IMR-90 (cell line): Measurements from ENCODE around the gene EMID1. TPM values are rescaled to one million over a fixed set of nuclear protein-coding genes. Genes with fewer than 3 reads are reported as not detected.

Experiments
- ATAC-seq: fragments of 200-7000 bp; cut with Tn5 transposase; 2 replicates; pipeline ENCODE4 v1.9.1; 2020; ENCODE audit warnings: low read depth, mild to moderate bottlenecking, moderate library complexity
- BruUV-seq: library from RNA; stranded (reverse); fragments of 400-500 nt; replicated peaks from 2 replicates; lab custom pipeline; 2021; lab: Mats Ljungman, UMichigan
- CTCF ChIA-PET: fragments of 300-600 bp; formaldehyde crosslinking; extraction: SDS; loops from one replicate; lab custom pipeline; 2021; ENCODE audit warnings: antibody characterized with exemption; lab: Yijun Ruan, JAX
- POLR2A ChIA-PET: fragments of 300-600 bp; sonication (Branson Sonifier 250); formaldehyde crosslinking; loops from one replicate; lab custom pipeline; 2022; ENCODE audit warnings: antibody characterized with exemption; ENCODE audit not compliant: unreplicated experiment; lab: Charles Lee
- DNase-seq: peaks from one replicate; pipeline ENCODE4 v3.0.0; 2013
- H2AFZ ChIP-seq: replicated peaks from 2 replicates; pipeline ENCODE3; 2013; ENCODE audit warnings: low read length, mild to moderate bottlenecking; ENCODE audit not compliant: poor library complexity
- H2AK5ac ChIP-seq: 2 replicates; pipeline ENCODE4 v1.6.1; 2013; ENCODE audit warnings: low read depth, low read length, inconsistent platforms
- H2AK9ac ChIP-seq: replicated peaks from 2 replicates; pipeline ENCODE3; 2013; ENCODE audit warnings: mild to moderate bottlenecking, low read depth, low read length, moderate library complexity; ENCODE audit not compliant: poor library complexity
- H2BK120ac ChIP-seq: 2 replicates; pipeline ENCODE4 v1.6.1; 2013; ENCODE audit warnings: low read depth, low read length, inconsistent platforms
- H2BK15ac ChIP-seq: 3 replicates; pipeline ENCODE4 v1.6.1; 2013; ENCODE audit warnings: low read depth, low read length, inconsistent platforms
- H2BK20ac ChIP-seq: 2 replicates; pipeline ENCODE4 v1.6.1; 2013; ENCODE audit warnings: low read depth, mild to moderate bottlenecking, inconsistent platforms, low read length, moderate library complexity
- H2BK5ac ChIP-seq: 2 replicates; pipeline ENCODE4 v1.6.1; 2013; ENCODE audit warnings: mild to moderate bottlenecking, low read depth, low read length, inconsistent platforms; ENCODE audit not compliant: poor library complexity, severe bottlenecking
- H3K14ac ChIP-seq: replicated peaks from 2 replicates; pipeline ENCODE4 v1.6.1; 2013; ENCODE audit warnings: low read depth, low read length, inconsistent platforms
- H3K18ac ChIP-seq: 2 replicates; pipeline ENCODE4 v1.6.1; 2013; ENCODE audit warnings: low read depth, low read length, control low read depth
- H3K23ac ChIP-seq: 2 replicates; pipeline ENCODE4 v1.6.1; 2013; ENCODE audit warnings: low read depth, low read length, inconsistent platforms
- H3K27ac ChIP-seq: 2 replicates; pipeline ENCODE4 v1.5.1; 2013; ENCODE audit warnings: mild to moderate bottlenecking, control low read depth, low read length; ENCODE audit not compliant: insufficient read depth
- H3K27me3 ChIP-seq: 2 replicates; pipeline ENCODE4 v1.6.1; 2013; ENCODE audit warnings: low read length; ENCODE audit not compliant: control insufficient read depth, insufficient read depth
- H3K36me3 ChIP-seq: 2 replicates; pipeline ENCODE4 v1.6.1; 2013; ENCODE audit warnings: low read length, mixed read lengths; ENCODE audit not compliant: control insufficient read depth, insufficient read depth
- H3K4ac ChIP-seq: 2 replicates; pipeline ENCODE4 v1.6.1; 2013; ENCODE audit warnings: low read depth, low read length, inconsistent platforms
- H3K4me1 ChIP-seq: 2 replicates; pipeline ENCODE4 v1.6.1; 2013; ENCODE audit warnings: low read length, mixed read lengths; ENCODE audit not compliant: control insufficient read depth, insufficient read depth
- H3K4me2 ChIP-seq: 2 replicates; pipeline ENCODE4 v1.6.1; 2013; ENCODE audit warnings: low read depth, mild to moderate bottlenecking, control low read depth, low read length, moderate library complexity
- H3K4me3 ChIP-seq: 2 replicates; pipeline ENCODE4 v1.5.1; 2013; ENCODE audit warnings: low read depth, mild to moderate bottlenecking, control low read depth, low read length, moderate library complexity; ENCODE audit not compliant: insufficient read depth
- H3K56ac ChIP-seq: 2 replicates; pipeline ENCODE4 v1.6.1; 2013; ENCODE audit warnings: low read length, inconsistent platforms; ENCODE audit not compliant: insufficient read depth; ENCODE audit errors: extremely low read depth
- H3K79me1 ChIP-seq, 2 experiments: 2 replicates each; pipeline ENCODE4 v1.6.1; 2013; ENCODE audit warnings: low read length in 2 of 2, inconsistent platforms in 1 of 2, low read depth in 1 of 2
- H3K9ac ChIP-seq: 2 replicates; pipeline ENCODE4 v1.6.1; 2013; ENCODE audit warnings: low read depth, low read length, control low read depth
- H3K9me1 ChIP-seq: 2 replicates; pipeline ENCODE4 v1.6.1; 2013; ENCODE audit warnings: low read length, inconsistent platforms; ENCODE audit not compliant: insufficient read depth
- H3K9me3 ChIP-seq: 2 replicates; pipeline ENCODE4 v1.6.1; 2013; ENCODE audit warnings: low read length; ENCODE audit not compliant: control insufficient read depth, insufficient read depth
- H4K20me1 ChIP-seq: 2 replicates; pipeline ENCODE4 v1.6.1; 2013; ENCODE audit warnings: low read length, inconsistent platforms; ENCODE audit not compliant: insufficient read depth
- H4K5ac ChIP-seq: 2 replicates; pipeline ENCODE4 v1.6.1; 2013; ENCODE audit warnings: mild to moderate bottlenecking, low read depth, low read length, control low read depth
- H4K8ac ChIP-seq, 2 experiments: 2 replicates each; pipeline ENCODE4 v1.6.1; 2013; ENCODE audit warnings: low read depth in 2 of 2, low read length in 2 of 2, control low read depth in 1 of 2, inconsistent platforms in 1 of 2
- H4K91ac ChIP-seq: 2 replicates; pipeline ENCODE4 v1.6.1; 2013; ENCODE audit warnings: low read depth, low read length, inconsistent platforms; ENCODE audit not compliant: insufficient read depth
- BHLHE40 ChIP-seq: fragments of 150-350 bp; IDR thresholded peaks from 2 replicates; pipeline ENCODE4 v1.6.1; 2016; ENCODE audit warnings: mild to moderate bottlenecking, low read depth, low read length
- CEBPB ChIP-seq: IDR thresholded peaks from 2 replicates; pipeline ENCODE4 v1.6.1; 2012; ENCODE audit warnings: low read depth, low read length, improper control_type of control experiment
- CHD1 ChIP-seq: IDR thresholded peaks from 2 replicates; pipeline ENCODE4 v1.6.1; 2012; ENCODE audit warnings: low read depth, low read length, improper control_type of control experiment
- CTCF ChIP-seq: conservative IDR thresholded peaks from 2 replicates; pipeline ENCODE4 v1.5.1; 2012; ENCODE audit warnings: mild to moderate bottlenecking, low read depth, low read length, improper control_type of control experiment
- FOS ChIP-seq: fragments of 150-350 bp; IDR thresholded peaks from 2 replicates; pipeline ENCODE4 v1.6.1; 2016; ENCODE audit warnings: low read depth, low read length
- MAFK ChIP-seq: IDR thresholded peaks from 2 replicates; pipeline ENCODE4 v1.6.1; 2012; ENCODE audit warnings: low read depth, low read length, improper control_type of control experiment
- NFE2L2 ChIP-seq: fragments of 150-350 bp; IDR thresholded peaks from 2 replicates; pipeline ENCODE4 v1.6.1; 2016; ENCODE audit warnings: low read depth, mild to moderate bottlenecking, low read length
- POLR2A ChIP-seq: IDR thresholded peaks from 2 replicates; pipeline ENCODE4 v1.6.1; 2012; ENCODE audit warnings: mild to moderate bottlenecking, low read depth, low read length
- RAD21 ChIP-seq: IDR thresholded peaks from 2 replicates; pipeline ENCODE4 v1.6.1; 2012; ENCODE audit warnings: low read length, improper control_type of control experiment
- RCOR1 ChIP-seq: IDR thresholded peaks from 2 replicates; pipeline ENCODE4 v1.6.1; 2012; ENCODE audit warnings: mild to moderate bottlenecking, low read length, improper control_type of control experiment; ENCODE audit not compliant: insufficient replicate concordance
- RFX5 ChIP-seq: IDR thresholded peaks from 2 replicates; pipeline ENCODE4 v1.8.0; 2012; ENCODE audit warnings: low read depth, mild to moderate bottlenecking, low read length, moderate library complexity
- SMC3 ChIP-seq: fragments of 150-350 bp; IDR thresholded peaks from 2 replicates; pipeline ENCODE4 v1.6.1; 2016; ENCODE audit warnings: low read depth, mild to moderate bottlenecking, antibody characterized with exemption, low read length, moderate library complexity
- USF2 ChIP-seq: fragments of 150-350 bp; IDR thresholded peaks from 2 replicates; pipeline ENCODE4 v1.6.1; 2017; ENCODE audit warnings: mild to moderate bottlenecking, antibody characterized with exemption, low read length, low read depth
- WGBS, 2 experiments: methylation state at CpG; one replicate each; pipeline versions ENCODE4 v1.1.5 to v1.1.7; 2013; ENCODE audit warnings: missing lambda C conversion rate in 2 of 2; ENCODE audit not compliant: insufficient read length in 1 of 2; ENCODE audit errors: extremely low coverage in 2 of 2; 5-methylcytosine and 5-hydroxymethylcytosine counted together
- dilution Hi-C: fragments of 300-500 bp; cut with HindIII; formaldehyde crosslinking; loops from one replicate; pipeline ENCODE4 v1.14.3; 2018; ENCODE audit warnings: low sequenced_read_pairs; ENCODE audit not compliant: unreplicated experiment
- in situ Hi-C: fragments of 300-500 bp; cut with MboI; formaldehyde crosslinking; loops from 3 replicates; pipeline ENCODE4 v1.14.3; 2019; ENCODE audit warnings: low sequenced_read_pairs, inconsistent platforms, mixed read lengths
- intact Hi-C: fragments of 100-400 bp; cut with micrococcal nuclease; formaldehyde crosslinking; loops from 2 replicates; pipeline ENCODE4 v1.10.0; 2022
- polyA plus RNA-seq, 3 experiments: library from polyadenylated mRNA; depleted of rRNA; stranded (reverse); fragments of >200 nt; gene quantifications; 2 replicates each; pipeline ENCODE4 v1.2.3, GENCODE V29; 2012; ENCODE audit warnings: low replicate concordance in 1 of 3
- total RNA-seq: library from RNA; depleted of rRNA; stranded (reverse); fragments of >200 nt; gene quantifications from 2 replicates; pipeline ENCODE4 v1.2.3, GENCODE V29; 2012

The EMID1 gene
- total and polyA plus RNA-seq, 2 of the 4 experiments (the other 2 are of a cell fraction): 0.54 to 1.3 TPM

- Histone ChIP-seq H3K9me1 (no peaks in the 10 kb centered on the region), H3K27ac (no peak overlapping the region), H3K4me2 (no peak overlapping the region), H3K56ac (no peak overlapping the region), H3K4me3 (no peak overlapping the region), H2AFZ (no peak overlapping the region), H3K9me3 (no peaks in the 10 kb centered on the region), H3K14ac (no peak overlapping the region), H3K18ac (no peak overlapping the region), H2BK20ac (no peak overlapping the region), H4K8ac (no peak overlapping the region), H3K27me3 (peaks cover 18% of the 10 kb centered on the region), H4K5ac (no peak overlapping the region), H3K36me3 (no peaks in the 10 kb centered on the region), H3K9ac (no peak overlapping the region), H2AK9ac (no peak overlapping the region), H4K20me1 (no peaks in the 10 kb centered on the region; the same call in 1 of the 2 replicates), H4K91ac (no peak overlapping the region), H2AK5ac (no peak overlapping the region), H3K79me1 (no peaks in the 10 kb centered on the region), H2BK15ac (no peak overlapping the region), H3K4ac (no peak overlapping the region), H2BK120ac (no peak overlapping the region), H2BK5ac (no peak overlapping the region), H3K23ac (no peak overlapping the region), H3K4me1 (no peaks in the 10 kb centered on the region)
- WGBS, 2 experiments: 90% methylated on average over 6 of the region's 9 CpGs; no CpG with 5 or more reads in 1 of the 2 experiments
- dilution Hi-C loops (no loop called here), intact Hi-C loops (no loop called here), in situ Hi-C loops (no loop called here)
- DNase-seq (no peak), ATAC-seq (no peak)
- BruUV-seq: no TSS peak
- POLR2A ChIA-PET: no interaction called here
- no peak for TF ChIP-seq CTCF
- no peak for TF ChIP-seq SMC3
- no peak for TF ChIP-seq FOS
- TF ChIP-seq RAD21: no peak
- no peak for TF ChIP-seq CHD1
- no peak for TF ChIP-seq RFX5
- TF ChIP-seq NFE2L2: no peak
- TF ChIP-seq RCOR1: no peak
- TF ChIP-seq BHLHE40: no peak
- TF ChIP-seq USF2: no peak
- no peak for TF ChIP-seq MAFK
- no peak for TF ChIP-seq POLR2A
- TF ChIP-seq CEBPB: no peak
- CTCF ChIA-PET: no interaction called here
These were observed 5.8 kb downstream of the EMID1 start for GRCh38 chr22:29211466-29211865.
